Stimulated activated memory B cell treated with anti-CD40 and anti-IgM and Interleukin-4, amounts not matched to agents 10 μg/mL and 1 μg/mL and 100 μg/mL, for 72 hours (primary cell): Measurements from ENCODE around the gene TMEM178B.
A peak's percentile ranks its signal among the peaks of the same experiment; 100 is the strongest.
"Not testable (repeated sequence)": the region's sequence is repeated elsewhere in the genome, so short reads cannot be mapped to it uniquely, and the experiment has no call there.

ENCODE experiments used
- ATAC-seq: fragments of 150-1000 bp; cut with Tn5 transposase; 2 replicates; pipeline ENCODE4 v1.10.0; 2021
- H3K27ac Mint-ChIP-seq: one replicate; pipeline ENCODE4 v1.8.0; 2022; ENCODE audit warnings: mild to moderate bottlenecking, mixed read lengths
- H3K27me3 Mint-ChIP-seq: one replicate; pipeline ENCODE4 v1.8.0; 2022; ENCODE audit warnings: mixed read lengths
- H3K36me3 Mint-ChIP-seq: one replicate; pipeline ENCODE4 v1.8.0; 2022; ENCODE audit warnings: mixed read lengths
- H3K4me1 Mint-ChIP-seq: one replicate; pipeline ENCODE4 v1.8.0; 2022; ENCODE audit warnings: mixed read lengths
- H3K4me3 Mint-ChIP-seq: one replicate; pipeline ENCODE4 v1.8.0; 2022; ENCODE audit warnings: mild to moderate bottlenecking, moderate library complexity, mixed read lengths
- H3K9me3 Mint-ChIP-seq: one replicate; pipeline ENCODE4 v1.8.0; 2022; ENCODE audit warnings: mixed read lengths

The TMEM178B gene

DNA sequence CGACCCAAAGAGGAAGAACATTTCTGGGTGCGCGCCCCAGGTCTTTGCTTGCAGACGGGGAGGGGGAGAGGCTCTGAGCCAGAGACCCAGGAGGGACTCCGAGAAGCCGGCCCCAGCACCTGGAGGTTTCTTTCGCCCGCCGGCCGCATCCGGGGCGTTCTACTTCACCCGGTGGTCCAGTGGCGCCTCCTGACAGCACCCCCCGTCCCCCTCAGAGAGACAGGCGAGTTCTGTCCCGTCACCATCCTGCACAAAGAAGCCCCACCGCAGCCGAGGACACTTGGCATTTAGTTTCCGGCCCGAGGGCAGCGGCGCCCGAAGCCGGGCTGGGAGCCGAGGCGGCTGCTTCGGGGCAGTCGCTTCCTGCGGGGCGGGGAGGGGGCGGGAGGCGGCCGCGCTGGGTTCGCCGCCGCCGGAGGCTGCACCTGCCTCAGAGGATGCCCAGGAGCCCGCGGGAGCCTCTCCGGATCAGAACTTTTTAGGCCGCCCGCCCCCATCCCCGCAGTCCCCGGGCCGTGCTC, at the start of gene TMEM178B:
TMEM178B (plus strand) TSS at position 424 of the 521 bp plus-strand sequence.
- peak; percentile 34 for ATAC-seq
- peaks cover 47% of the 10 kb centered on the region for H3K27me3 Mint-ChIP-seq
- H3K36me3 Mint-ChIP-seq: no peaks in the 10 kb centered on the region
- H3K9me3 Mint-ChIP-seq: no peaks in the 10 kb centered on the region
- peak within 1 kb of the TSS; percentile 78 for H3K4me3 Mint-ChIP-seq
- H3K4me1 Mint-ChIP-seq: peaks cover 26% of the 10 kb centered on the region
- H3K27ac Mint-ChIP-seq: no peak within 1 kb of the TSS

DNA sequence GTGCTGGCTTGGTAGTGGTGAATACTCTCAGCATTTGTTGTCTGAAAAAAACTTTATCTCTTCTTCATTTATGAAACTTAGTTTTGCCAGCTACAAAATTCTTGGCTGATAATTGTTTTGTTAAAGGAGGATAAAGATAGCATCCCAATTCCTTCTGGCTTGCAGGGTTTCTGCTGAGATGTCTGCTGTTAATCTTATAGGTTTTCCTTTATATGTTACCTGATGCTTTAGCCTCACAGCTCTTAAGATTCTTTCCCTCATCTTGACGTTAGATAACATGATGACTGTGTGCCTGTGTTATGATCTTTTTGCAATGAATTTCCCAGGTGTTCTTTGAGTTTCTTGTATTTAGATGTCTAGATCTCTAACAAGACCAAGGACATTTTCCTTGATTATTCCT, 49.2 kb upstream of the TMEM178B start:
- Mint-ChIP-seq H3K9me3 (peaks cover 9% of the 10 kb centered on the region), H3K36me3 (peaks cover 12% of the 10 kb centered on the region), H3K27ac (no peak overlapping the region), H3K27me3 (peaks cover 65% of the 10 kb centered on the region), H3K4me3 (no peak overlapping the region), H3K4me1 (no peaks in the 10 kb centered on the region)
- ATAC-seq: no peak

DNA sequence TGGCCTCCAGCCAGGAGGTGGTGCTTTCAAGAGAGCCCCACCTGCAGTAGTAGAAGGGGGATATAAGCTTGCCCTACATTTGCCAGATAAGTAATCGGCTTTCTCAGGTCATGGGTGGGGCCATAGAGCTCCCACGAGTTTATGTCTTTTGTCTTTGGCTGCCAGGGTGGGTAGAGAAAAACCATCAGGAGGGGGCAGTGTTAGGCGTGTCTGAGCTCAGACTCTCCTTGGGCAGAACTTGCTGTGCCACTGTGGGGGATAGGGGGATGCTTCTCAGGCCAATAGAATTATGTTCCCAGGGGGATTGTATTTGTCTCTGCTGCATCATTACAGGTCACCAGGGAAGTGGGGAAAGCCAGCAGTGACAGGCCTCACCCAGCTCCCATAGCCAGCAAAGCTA, 46.8 kb upstream of the TMEM178B start:
- H3K27me3 Mint-ChIP-seq: peaks cover 76% of the 10 kb centered on the region
- H3K4me3 Mint-ChIP-seq: no peak overlapping the region
- H3K36me3 Mint-ChIP-seq: peaks cover 12% of the 10 kb centered on the region
- no peaks in the 10 kb centered on the region for H3K4me1 Mint-ChIP-seq
- no peak overlapping the region for H3K27ac Mint-ChIP-seq
- peaks cover 9% of the 10 kb centered on the region for H3K9me3 Mint-ChIP-seq
- no peak for ATAC-seq

DNA sequence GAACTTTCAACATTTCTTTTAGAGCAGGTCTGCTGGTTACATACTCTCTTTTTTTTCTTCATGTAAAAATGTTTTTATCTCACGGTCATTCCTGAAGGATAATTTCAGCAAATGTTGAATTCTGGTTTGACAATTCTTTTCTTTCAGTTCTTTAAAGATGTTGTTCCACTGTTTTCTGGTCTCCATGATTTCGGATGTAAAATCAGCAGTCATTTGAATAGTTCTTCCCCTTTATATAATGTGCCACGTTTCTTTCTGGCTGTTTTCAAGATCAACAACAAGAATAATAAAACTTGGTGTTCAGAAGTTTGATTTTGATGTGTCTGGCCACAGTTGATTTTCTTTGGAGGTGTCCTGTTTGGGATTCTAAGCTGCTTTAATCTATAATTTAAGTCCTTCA, 45.1 kb upstream of the TMEM178B start:
- Mint-ChIP-seq H3K36me3 (peaks cover 12% of the 10 kb centered on the region), H3K9me3 (peaks cover 7% of the 10 kb centered on the region), H3K27me3 (peaks cover 66% of the 10 kb centered on the region), H3K27ac (no peak overlapping the region), H3K4me3 (no peak overlapping the region), H3K4me1 (no peaks in the 10 kb centered on the region)
- no peak for ATAC-seq

DNA sequence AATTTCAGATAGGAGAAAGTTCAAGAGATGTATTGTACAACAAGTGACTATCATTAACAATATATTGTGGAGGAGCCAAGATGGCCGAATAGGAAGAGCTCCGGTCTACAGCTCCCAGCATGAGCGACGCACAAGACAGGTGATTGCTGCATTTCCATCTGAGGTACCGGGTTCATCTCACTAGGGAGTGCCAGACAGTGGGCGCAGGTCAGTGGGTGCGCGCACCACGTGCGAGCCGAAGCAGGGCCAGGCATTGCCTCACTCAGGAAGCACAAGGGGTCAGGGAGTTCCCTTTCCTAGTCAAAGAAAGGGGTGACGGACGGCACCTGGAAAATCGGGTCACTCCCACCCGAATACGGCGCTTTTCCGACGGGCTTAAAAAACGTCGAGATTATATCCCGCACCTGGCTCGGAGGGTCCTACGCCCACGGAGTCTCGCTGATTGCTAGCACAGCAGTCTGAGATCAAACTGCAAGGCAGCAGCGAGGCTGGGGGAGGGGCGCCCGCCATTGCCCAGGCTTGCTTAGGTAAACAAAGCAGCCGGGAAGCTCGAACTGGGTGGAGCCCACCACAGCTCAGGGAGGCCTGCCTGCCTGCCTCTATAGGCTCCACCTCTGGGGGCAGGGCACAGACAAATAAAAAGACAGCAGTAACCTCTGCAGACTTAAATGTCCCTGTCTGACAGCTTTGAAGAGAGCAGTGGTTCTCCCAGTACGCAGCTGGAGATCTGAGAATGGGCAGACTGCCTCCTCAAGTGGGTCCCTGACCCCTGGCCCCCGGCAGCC, 41.1 kb upstream of the TMEM178B start:
- H3K9me3 Mint-ChIP-seq, H3K27ac Mint-ChIP-seq, H3K4me3 Mint-ChIP-seq, ATAC-seq, H3K36me3 Mint-ChIP-seq, H3K4me1 Mint-ChIP-seq: not testable (repeated sequence)
- peaks cover 38% of the 10 kb centered on the region for H3K27me3 Mint-ChIP-seq

DNA sequence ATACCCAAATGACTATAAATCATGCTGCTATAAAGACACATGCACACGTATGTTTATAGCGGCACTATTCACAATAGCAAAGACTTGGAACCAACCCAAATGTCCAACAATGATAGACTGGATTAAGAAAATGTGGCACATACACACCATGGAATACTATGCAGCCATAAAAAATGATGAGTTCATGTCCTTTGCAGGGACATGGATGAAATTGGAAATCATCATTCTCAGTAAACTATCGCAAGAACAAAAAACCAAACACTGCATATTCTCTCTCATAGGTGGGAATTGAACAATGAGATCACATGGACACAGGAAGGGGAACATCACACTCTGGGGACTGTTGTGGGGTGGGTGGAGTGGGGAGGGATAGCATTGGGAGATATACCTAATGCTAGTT, 35.8 kb upstream of the TMEM178B start:
- H3K4me3 Mint-ChIP-seq, H3K4me1 Mint-ChIP-seq, H3K27ac Mint-ChIP-seq, H3K36me3 Mint-ChIP-seq, ATAC-seq, H3K9me3 Mint-ChIP-seq: not testable (repeated sequence)
- peaks cover 18% of the 10 kb centered on the region for H3K27me3 Mint-ChIP-seq

DNA sequence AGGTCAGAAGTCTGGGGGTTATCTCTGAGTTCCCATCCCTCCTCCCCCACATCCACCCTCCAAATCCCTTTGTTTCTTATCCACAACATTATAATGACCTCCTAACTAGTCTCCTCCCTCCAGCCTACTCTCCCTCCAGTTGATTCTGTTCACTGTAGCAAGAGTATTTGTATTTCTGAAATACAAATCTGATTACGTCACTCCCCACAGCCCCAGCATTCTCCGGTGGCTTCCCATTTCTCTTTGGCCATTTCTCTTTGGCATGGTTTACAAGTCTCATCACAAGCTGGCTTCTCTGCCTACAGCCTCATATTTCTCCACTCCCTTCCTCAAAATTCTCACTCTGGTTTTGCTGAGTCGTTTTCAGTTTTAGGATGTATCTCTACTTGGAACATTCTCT, 34.5 kb upstream of the TMEM178B start:
- Mint-ChIP-seq H3K4me1 (no peaks in the 10 kb centered on the region), H3K27ac (no peak overlapping the region), H3K27me3 (peaks cover 18% of the 10 kb centered on the region), H3K36me3 (no peaks in the 10 kb centered on the region), H3K4me3 (no peak overlapping the region), H3K9me3 (peaks cover 3% of the 10 kb centered on the region)
- no peak for ATAC-seq

DNA sequence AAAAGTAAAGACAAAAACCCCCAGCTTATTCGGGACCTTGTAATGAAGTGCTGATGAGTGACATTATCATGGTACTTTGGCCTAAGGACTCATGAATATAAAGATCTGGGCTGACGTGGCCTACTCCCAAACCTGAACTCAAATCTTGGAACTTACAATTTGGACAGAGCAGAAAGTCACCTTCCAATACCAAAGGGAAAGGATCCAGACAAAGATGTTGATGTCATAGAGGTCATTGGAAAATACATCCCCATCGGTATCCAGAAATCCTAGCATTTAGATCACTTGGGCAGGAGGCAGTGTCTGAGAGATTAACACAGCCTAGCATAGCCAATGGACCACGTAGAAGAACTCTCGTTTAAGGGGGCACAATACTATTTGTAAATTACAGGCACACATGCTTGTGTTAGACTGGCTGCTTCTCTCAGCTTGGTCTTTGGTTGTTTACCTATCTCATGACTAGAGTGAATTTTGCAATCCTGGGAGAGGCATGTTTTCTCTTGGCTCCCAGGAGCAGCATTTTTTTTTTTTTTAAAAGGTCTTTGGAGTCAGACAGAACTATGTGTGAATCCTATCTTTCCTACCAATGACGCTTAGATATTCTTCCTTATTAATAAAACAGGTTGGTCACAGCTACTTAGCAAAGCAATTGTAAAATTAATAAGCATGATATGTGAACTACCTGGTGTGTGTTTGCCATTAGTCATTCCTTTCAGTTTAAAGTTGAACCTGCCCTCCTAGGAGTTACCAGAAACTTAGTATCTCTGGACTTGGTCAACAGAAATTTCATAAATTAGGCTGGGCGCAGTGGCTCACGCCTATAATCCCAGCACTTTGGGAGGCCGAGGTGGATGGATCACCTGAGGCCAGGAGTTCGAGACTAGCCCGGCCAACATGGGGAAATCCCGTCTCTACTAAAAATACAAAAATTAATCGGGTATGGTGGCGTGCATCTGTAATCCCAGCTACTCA, 31.4 kb upstream of the TMEM178B start:
- ATAC-seq: no peak
- Mint-ChIP-seq H3K4me1 (no peaks in the 10 kb centered on the region), H3K27ac (no peak overlapping the region), H3K36me3 (no peaks in the 10 kb centered on the region), H3K27me3 (peaks cover 18% of the 10 kb centered on the region), H3K9me3 (peaks cover 3% of the 10 kb centered on the region), H3K4me3 (no peak overlapping the region)

DNA sequence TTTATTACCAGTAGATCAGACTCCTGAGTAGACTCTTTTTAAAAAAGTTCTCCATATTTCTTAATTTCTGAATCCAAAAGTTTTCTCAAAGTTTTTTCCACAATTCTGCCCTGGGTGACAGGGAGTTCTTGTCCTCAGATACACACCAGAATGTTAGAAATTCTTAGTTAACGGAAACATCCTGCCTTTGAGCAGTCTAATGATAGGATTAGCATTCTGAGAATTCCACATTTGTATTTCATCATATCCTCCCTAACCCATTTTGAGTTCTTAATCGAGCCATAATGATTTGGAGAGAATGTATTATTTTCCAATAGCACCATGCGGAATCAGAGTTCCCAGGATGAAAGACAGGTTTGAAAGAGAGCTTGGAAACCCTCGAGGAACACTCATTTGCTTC, 30.2 kb upstream of the TMEM178B start:
- H3K9me3 Mint-ChIP-seq: peaks cover 3% of the 10 kb centered on the region
- H3K4me3 Mint-ChIP-seq: no peak overlapping the region
- H3K4me1 Mint-ChIP-seq: no peaks in the 10 kb centered on the region
- no peaks in the 10 kb centered on the region for H3K36me3 Mint-ChIP-seq
- H3K27me3 Mint-ChIP-seq: peaks cover 18% of the 10 kb centered on the region
- ATAC-seq: no peak
- H3K27ac Mint-ChIP-seq: no peak overlapping the region

DNA sequence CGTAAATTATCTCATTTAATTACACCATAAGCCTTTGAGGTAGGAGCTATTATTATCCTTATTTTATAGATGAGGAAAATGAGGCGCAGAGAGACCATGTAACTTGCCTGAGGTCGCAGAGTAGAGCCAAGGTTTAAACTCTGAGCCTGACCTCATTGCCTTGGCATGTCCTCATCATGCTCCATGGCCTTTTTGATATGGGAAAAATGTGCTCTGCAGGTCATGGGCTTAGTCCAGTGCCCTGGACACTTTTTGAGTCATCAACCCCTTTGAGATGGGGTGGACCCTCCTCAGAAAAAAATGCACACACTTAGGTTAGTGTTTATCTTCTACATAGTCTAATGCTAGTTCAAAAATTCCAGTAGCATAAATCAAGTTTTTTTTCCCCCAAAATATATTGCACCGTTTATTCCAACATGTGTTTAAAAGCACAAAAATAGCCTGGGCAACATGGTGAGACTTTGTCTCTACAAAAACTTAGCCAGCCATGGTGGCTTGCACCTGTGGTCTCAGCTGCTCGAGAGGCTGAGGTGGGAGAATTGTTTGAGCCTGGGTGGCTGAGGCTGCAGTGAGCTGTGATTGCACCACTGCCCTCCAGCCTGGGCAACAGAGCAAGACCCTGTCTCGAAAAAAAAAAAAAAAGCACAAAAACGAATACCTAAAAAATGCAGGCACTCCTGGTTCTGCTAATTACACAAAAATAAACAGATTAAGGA, 28.6 kb upstream of the TMEM178B start:
- no peak overlapping the region for H3K27ac Mint-ChIP-seq
- no peaks in the 10 kb centered on the region for H3K4me1 Mint-ChIP-seq
- H3K9me3 Mint-ChIP-seq: peaks cover 3% of the 10 kb centered on the region
- no peaks in the 10 kb centered on the region for H3K36me3 Mint-ChIP-seq
- H3K27me3 Mint-ChIP-seq: peaks cover 17% of the 10 kb centered on the region
- ATAC-seq: no peak
- H3K4me3 Mint-ChIP-seq: no peak overlapping the region

DNA sequence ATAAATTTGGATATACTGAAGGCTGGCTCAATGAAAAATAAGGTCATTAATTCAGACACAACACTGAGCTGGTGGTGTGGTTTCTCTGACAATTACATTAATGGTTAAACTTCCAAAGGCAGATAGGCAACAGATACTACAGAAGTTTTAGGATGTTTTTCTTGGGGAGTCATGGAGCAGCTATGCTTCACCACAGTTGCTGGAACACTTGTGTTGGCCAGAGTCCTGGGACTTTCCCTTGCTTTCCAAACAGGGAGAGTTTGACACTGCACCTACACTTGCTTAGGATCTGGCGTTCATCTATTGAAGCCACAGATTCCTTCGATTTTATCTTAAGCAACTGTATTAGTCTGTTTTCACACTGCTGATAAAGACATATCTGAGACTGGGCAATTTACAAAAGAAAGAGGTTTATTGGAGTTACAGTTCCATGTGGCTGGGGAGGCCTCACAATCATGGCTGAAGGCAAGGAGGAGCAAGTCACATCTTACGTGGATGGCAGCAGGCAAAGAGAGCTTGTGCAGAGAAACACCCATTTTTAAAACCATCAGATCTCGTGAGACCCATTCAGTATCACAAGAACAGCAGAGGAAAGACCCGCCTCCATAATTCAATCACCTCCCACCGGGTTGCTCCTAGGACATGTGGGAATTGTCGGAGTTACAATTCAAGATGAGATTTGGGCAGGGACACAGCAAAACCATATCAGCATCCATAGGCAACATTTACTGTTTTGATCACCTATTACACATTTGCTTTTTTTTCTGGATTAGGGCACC, 27.8 kb upstream of the TMEM178B start:
- H3K27ac Mint-ChIP-seq: no peak overlapping the region
- peaks cover 18% of the 10 kb centered on the region for H3K27me3 Mint-ChIP-seq
- H3K9me3 Mint-ChIP-seq: peaks cover 3% of the 10 kb centered on the region
- H3K4me1 Mint-ChIP-seq: no peaks in the 10 kb centered on the region
- no peaks in the 10 kb centered on the region for H3K36me3 Mint-ChIP-seq
- H3K4me3 Mint-ChIP-seq: no peak overlapping the region
- ATAC-seq: no peak

DNA sequence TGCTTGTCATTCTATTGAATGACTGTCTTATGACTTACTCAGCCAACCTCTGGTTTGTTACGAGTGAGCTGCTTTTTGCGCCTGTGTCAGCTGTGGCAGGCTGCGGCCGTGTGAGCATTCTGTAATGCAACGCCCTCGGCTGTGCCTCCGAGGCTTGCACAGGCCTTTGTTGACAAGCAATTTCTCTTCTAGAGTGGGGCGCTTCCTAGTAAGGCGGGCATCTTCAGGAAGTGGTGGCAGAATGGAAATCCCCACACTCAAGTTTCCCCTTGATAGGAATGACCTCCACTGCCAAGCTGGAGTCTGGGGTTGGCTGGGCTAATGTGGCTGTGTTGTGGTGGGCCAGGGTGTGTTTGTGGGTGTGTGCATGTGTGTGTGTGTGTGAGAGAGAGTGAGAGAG, 20.2 kb upstream of the TMEM178B start:
- Mint-ChIP-seq H3K36me3 (no peaks in the 10 kb centered on the region), H3K27ac (no peak overlapping the region), H3K4me3 (no peak overlapping the region), H3K27me3 (peaks cover 50% of the 10 kb centered on the region), H3K9me3 (peaks cover 6% of the 10 kb centered on the region), H3K4me1 (peaks cover 6% of the 10 kb centered on the region)
- ATAC-seq: no peak

DNA sequence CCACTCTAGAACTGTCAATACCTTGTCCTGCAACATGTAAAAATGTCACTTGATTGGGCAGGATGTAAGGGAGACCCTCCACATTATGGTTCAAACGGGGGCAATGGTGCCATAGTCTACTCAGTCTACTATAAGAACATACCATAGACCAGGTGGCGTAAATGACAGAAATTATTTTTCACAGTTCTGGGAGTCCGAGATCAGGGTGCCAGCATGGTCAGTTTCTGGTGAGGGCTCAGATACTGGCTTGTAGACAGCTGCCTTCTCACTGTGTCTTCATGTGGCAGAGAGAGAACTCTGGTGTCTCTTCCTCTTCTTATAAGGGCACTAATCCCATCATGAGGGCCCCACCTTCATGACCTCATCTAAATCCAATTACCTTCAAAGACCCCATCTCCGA, 18.7 kb upstream of the TMEM178B start:
- Mint-ChIP-seq H3K27ac (no peak overlapping the region), H3K9me3 (peaks cover 6% of the 10 kb centered on the region), H3K36me3 (no peaks in the 10 kb centered on the region), H3K4me3 (no peak overlapping the region), H3K27me3 (peaks cover 41% of the 10 kb centered on the region), H3K4me1 (peaks cover 6% of the 10 kb centered on the region)
- no peak for ATAC-seq

DNA sequence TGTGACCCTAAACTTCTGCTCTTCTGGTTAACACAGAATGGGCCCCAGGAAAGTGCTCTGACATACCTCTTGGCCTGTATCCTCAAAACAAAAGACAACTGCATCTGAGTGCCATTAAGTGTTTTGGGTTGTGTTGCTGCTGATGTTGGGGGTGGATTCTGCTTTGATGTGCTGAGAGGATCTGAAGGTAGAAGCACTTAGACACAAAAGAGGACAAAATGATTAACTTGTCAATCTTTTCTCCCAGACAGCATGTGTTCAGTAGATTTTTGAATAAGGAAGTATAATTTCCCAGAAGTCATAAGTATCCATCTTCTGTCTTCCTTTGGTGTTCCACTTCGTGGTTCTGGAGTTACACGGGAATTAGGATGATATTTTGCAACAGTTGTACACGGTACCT, 16.1 kb upstream of the TMEM178B start:
- Mint-ChIP-seq H3K9me3 (peaks cover 6% of the 10 kb centered on the region), H3K36me3 (no peaks in the 10 kb centered on the region), H3K27ac (no peak overlapping the region), H3K4me3 (no peak overlapping the region), H3K4me1 (peaks cover 6% of the 10 kb centered on the region), H3K27me3 (peaks cover 26% of the 10 kb centered on the region)
- ATAC-seq: no peak
